Activated B cell treated with CpG ODN at 0.5 μM for 24 hours (primary cell): ENCODE results near the gene TBC1D22A. TPM values are rescaled to one million over a fixed set of nuclear protein-coding genes. Genes with fewer than 3 reads are reported as not detected.

Experiments
- ATAC-seq: fragments of 200-7000 bp; cut with Tn5 transposase; one replicate; pipeline ENCODE4 v1.10.0; 2021; ENCODE audit warnings: low read depth, mild to moderate bottlenecking, moderate library complexity
- CTCF ChIA-PET: fragments of 350-600 bp; sonication (Branson Sonifier 250); formaldehyde crosslinking; loops from one replicate; lab custom pipeline; 2021; ENCODE audit warnings: antibody characterized with exemption; lab: Charles Lee
- POLR2A ChIA-PET: fragments of 350-600 bp; sonication (Branson Sonifier 250); formaldehyde crosslinking; loops from one replicate; lab custom pipeline; 2021; ENCODE audit warnings: antibody characterized with exemption; lab: Charles Lee
- DNase-seq: peaks from one replicate; pipeline ENCODE4 v3.0.0; 2022
- H3K27ac Mint-ChIP-seq: one replicate; pipeline ENCODE4 v1.8.0; 2020; ENCODE audit warnings: mixed read lengths
- H3K27me3 Mint-ChIP-seq: one replicate; pipeline ENCODE4 v1.8.0; 2021; ENCODE audit warnings: mixed read lengths
- H3K36me3 Mint-ChIP-seq: one replicate; pipeline ENCODE4 v1.8.0; 2021; ENCODE audit warnings: low read depth, mixed read lengths
- H3K4me1 Mint-ChIP-seq: one replicate; pipeline ENCODE4 v1.8.0; 2021; ENCODE audit warnings: mixed read lengths
- H3K4me3 Mint-ChIP-seq: one replicate; pipeline ENCODE4 v1.8.0; 2020; ENCODE audit warnings: mild to moderate bottlenecking, mixed read lengths
- H3K9me3 Mint-ChIP-seq: one replicate; pipeline ENCODE4 v1.8.0; 2020; ENCODE audit warnings: mixed read lengths
- intact Hi-C: fragments of 100-400 bp; cut with micrococcal nuclease; formaldehyde crosslinking; loops from one replicate; pipeline ENCODE4 v1.15.1; 2024
- total RNA-seq: library from RNA; stranded (reverse); gene quantifications from 2 replicates; pipeline ENCODE4 v1.2.3, GENCODE V29; 2022
- TF ChIP-seq, protein P1 (sequence below): fragments of 200-600 bp; IDR thresholded peaks from one replicate; pipeline ENCODE4 v1.8.0; 2022; ENCODE audit warnings: antibody characterized with exemption, mild to moderate bottlenecking

The TBC1D22A gene
- total RNA-seq, 1 donor from 2014 or later: 85.9 TPM

DNA sequence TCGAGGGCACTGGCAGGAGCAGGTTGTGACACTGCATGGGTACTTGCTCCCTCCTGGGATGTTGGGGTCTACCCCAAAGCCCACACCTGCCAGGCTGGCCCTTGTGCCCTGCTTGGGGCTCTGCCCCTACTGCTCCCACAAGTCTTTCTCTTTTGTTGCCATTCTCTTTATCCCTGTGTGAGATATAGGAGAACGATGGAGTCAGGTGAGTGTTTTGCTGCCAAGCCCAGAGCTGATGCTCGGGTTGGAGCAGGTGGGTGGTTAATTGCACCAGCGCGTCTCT is 292.6 kb downstream of the TBC1D22A start:
- Mint-ChIP-seq H3K4me1 (peaks cover 36% of the 10 kb centered on the region), H3K9me3 (no peaks in the 10 kb centered on the region)

DNA sequence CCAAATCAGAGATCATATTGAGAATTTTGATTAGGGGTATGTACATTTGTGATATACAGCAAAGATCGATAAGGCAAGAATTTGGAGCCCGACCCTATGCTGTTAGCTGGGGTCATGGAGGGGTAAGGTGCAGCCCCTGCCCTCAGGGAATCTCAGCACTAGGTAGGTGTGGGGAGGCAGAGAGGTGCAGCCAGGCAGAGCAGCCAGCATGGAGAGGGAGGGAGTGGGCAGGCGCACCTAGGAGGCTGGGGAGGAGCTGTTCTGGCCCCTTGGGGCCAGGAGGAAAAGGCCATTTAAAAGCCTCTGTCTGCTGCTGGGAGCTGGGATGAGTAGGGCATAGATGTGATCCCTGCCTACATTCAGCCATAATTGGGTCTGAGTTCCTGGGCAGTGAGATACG is 293.0 kb downstream of the TBC1D22A start:
- intact Hi-C loops: no loop called here
- ChIA-PET POLR2A (no interaction called here), CTCF (no interaction called here)
- ATAC-seq (no peak), DNase-seq (no peak)
- peaks cover 32% of the 10 kb centered on the region for H3K4me1 Mint-ChIP-seq
- H3K4me3 Mint-ChIP-seq: no peak overlapping the region
- H3K27ac Mint-ChIP-seq: no peak overlapping the region
- H3K9me3 Mint-ChIP-seq: no peaks in the 10 kb centered on the region
- H3K27me3 Mint-ChIP-seq: no peaks in the 10 kb centered on the region
- H3K36me3 Mint-ChIP-seq: peaks cover 70% of the 10 kb centered on the region
- TF ChIP-seq, protein P1, sequence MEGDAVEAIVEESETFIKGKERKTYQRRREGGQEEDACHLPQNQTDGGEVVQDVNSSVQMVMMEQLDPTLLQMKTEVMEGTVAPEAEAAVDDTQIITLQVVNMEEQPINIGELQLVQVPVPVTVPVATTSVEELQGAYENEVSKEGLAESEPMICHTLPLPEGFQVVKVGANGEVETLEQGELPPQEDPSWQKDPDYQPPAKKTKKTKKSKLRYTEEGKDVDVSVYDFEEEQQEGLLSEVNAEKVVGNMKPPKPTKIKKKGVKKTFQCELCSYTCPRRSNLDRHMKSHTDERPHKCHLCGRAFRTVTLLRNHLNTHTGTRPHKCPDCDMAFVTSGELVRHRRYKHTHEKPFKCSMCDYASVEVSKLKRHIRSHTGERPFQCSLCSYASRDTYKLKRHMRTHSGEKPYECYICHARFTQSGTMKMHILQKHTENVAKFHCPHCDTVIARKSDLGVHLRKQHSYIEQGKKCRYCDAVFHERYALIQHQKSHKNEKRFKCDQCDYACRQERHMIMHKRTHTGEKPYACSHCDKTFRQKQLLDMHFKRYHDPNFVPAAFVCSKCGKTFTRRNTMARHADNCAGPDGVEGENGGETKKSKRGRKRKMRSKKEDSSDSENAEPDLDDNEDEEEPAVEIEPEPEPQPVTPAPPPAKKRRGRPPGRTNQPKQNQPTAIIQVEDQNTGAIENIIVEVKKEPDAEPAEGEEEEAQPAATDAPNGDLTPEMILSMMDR: no peak

More for the DNA sequence above, 292.6 kb downstream of the TBC1D22A start:
- Mint-ChIP-seq H3K36me3 (peaks cover 68% of the 10 kb centered on the region), H3K4me3 (no peak overlapping the region), H3K27ac (no peak overlapping the region), H3K27me3 (no peaks in the 10 kb centered on the region)
- DNase-seq (no peak), ATAC-seq (no peak)
- POLR2A ChIA-PET: no interaction called here
- intact Hi-C loops: no loop called here
- CTCF ChIA-PET: no interaction called here
- TF ChIP-seq, protein P1: no peak

DNA sequence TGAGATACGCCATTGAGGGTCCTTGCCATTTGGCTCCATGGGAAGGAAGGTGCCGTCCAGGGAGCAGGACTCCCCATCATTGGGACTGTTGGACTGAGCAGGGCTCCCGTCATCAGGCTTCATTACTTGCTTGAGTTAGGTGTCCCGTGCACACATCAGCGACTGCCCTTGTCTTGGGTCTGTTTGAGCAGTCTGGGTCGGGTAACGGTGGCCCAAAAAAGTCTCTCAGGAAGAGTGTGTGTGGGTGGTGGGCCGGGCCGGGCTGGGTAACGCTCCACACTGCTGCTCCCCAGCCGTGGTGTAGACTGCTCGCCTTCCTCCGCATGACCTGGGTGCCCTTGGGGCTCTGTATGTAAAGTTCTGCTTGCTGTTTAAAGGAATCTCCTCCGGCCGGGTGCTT is 293.5 kb downstream of the TBC1D22A start:
- CTCF ChIA-PET: no interaction called here
- peaks cover 75% of the 10 kb centered on the region for H3K36me3 Mint-ChIP-seq

DNA sequence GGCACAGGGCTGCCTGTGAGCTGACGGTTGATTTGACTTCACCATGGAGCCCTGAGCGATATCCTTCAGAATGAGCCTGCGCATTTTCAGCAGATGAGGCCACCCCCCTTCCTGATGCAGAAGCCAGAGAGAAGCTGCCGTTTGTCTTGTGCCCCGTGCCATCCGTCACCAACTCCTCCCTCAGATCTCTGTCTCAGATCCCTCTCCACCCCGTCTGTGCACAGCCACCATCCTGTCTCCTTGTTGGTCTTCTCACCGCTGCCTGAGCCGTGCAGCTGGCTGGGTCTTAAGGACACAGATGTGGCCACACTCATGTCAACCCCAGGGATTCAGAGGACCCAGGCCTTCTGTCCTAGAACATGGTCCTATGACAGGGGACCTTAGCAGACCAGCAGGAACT is 293.9 kb downstream of the TBC1D22A start:
- no peaks in the 10 kb centered on the region for H3K9me3 Mint-ChIP-seq
- CTCF ChIA-PET: no interaction called here
- TF ChIP-seq, protein P1: no peak
- POLR2A ChIA-PET: no interaction called here
- peak overlapping the region; percentile 46 for H3K27ac Mint-ChIP-seq
- peaks cover 32% of the 10 kb centered on the region for H3K4me1 Mint-ChIP-seq
- H3K27me3 Mint-ChIP-seq: no peaks in the 10 kb centered on the region
- intact Hi-C loops: no loop called here
- peaks cover 77% of the 10 kb centered on the region for H3K36me3 Mint-ChIP-seq
- DNase-seq (no peak), ATAC-seq (no peak)
- no peak overlapping the region for H3K4me3 Mint-ChIP-seq

More for the DNA sequence above, 293.5 kb downstream of the TBC1D22A start:
- TF ChIP-seq, protein P1: no peak
- H3K4me3 Mint-ChIP-seq: no peak overlapping the region
- DNase-seq (no peak), ATAC-seq (no peak)
- POLR2A ChIA-PET: no interaction called here
- intact Hi-C loops: no loop called here
- no peaks in the 10 kb centered on the region for H3K9me3 Mint-ChIP-seq
- no peaks in the 10 kb centered on the region for H3K27me3 Mint-ChIP-seq
- H3K4me1 Mint-ChIP-seq: peaks cover 32% of the 10 kb centered on the region
- H3K27ac Mint-ChIP-seq: peak overlapping the region; percentile 46

DNA sequence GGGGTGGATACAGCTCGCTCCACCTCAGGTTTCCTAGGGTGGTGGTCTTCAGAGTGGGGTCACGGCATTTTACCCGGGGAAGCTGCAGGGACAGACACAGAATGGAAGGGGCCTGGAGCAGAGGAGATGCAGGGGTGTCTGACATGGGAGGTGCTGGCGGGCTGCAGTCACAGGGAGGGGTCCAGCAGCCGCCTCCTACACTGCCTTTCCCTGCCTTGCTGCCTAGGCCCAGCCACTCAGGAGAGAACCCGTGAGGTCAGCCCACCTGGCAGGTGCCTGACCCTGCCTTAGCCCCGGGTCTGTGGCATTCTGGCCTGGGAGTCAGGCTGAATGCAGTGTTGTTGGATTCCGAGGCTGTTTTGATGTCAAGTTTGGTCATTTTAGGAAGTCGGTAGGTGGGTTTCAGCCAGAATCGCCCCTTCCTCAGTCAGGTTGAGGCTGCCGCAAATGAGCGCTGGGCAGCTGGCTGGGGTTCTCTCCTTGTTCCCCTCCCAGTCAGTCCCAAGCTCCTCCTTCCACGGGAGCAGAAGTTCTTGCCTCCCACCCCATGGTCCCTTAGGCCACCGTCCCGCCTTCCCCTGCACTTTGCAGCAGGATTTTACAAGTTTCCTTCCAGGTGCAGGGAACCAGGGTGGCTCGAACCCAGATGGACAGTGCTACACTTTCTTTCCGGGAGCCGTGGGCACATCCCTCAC is 294.5 kb downstream of the TBC1D22A start:
- no peak overlapping the region for H3K27ac Mint-ChIP-seq
- intact Hi-C loops: no loop called here
- H3K36me3 Mint-ChIP-seq: peaks cover 78% of the 10 kb centered on the region
- H3K9me3 Mint-ChIP-seq: no peaks in the 10 kb centered on the region
- ATAC-seq: no peak
- POLR2A ChIA-PET: no interaction called here
- peaks cover 32% of the 10 kb centered on the region for H3K4me1 Mint-ChIP-seq
- TF ChIP-seq, protein P1: no peak
- no peak for DNase-seq
- CTCF ChIA-PET: no interaction called here
- no peak overlapping the region for H3K4me3 Mint-ChIP-seq
- no peaks in the 10 kb centered on the region for H3K27me3 Mint-ChIP-seq
